ENCODE data around the gene ZWINT.

The ZWINT gene

GRCh38 chr10:56360967-56361612 lies at the start of gene ZWINT:
Gene ZWINT, minus strand, starts transcription at chr10:56361259. Its CDS starts 23 bp downstream, at chr10:56361236.
- Histone ChIP-seq H3K4me3 (ENCODE audit: low read length) (peak within 1 kb of the TSS; percentile 100), H3K9ac (ENCODE audit: low read length) (peak within 1 kb of the TSS; percentile 85), H3K27me3 (replicated peaks; ENCODE audit: control insufficient read depth, insufficient read depth, low read length) (no peaks in the 10 kb centered on the region), H3K4me1 (ENCODE audit: control insufficient read depth, insufficient read depth, low read length) (peaks cover 6% of the 10 kb centered on the region), H3K36me3 (ENCODE audit: control insufficient read depth, insufficient read depth, low read length, severe bottlenecking) (peaks cover 3% of the 10 kb centered on the region), H3K9me3 (ENCODE audit: control insufficient read depth, low read length) (no peaks in the 10 kb centered on the region)
- DNase-seq (ENCODE audit: low read depth) = peak; percentile 99

- Histone ChIP-seq H3K9ac (ENCODE audit: low read length) (no peak overlapping the region), H3K9me3 (ENCODE audit: control insufficient read depth, low read length) (no peaks in the 10 kb centered on the region), H3K4me3 (ENCODE audit: low read length) (no peak overlapping the region), H3K36me3 (ENCODE audit: control insufficient read depth, insufficient read depth, low read length, severe bottlenecking) (no peaks in the 10 kb centered on the region), H3K27me3 (replicated peaks; ENCODE audit: control insufficient read depth, insufficient read depth, low read length) (no peaks in the 10 kb centered on the region), H3K4me1 (ENCODE audit: control insufficient read depth, insufficient read depth, low read length) (no peaks in the 10 kb centered on the region)
- DNase-seq (ENCODE audit: low read depth) = peak; percentile 10
Measured at GRCh38 chr10:56383806-56384205, 22.7 kb upstream of the ZWINT start.

GRCh38 chr10:56370217-56371113 lies 9.4 kb upstream of the ZWINT start:
- Histone ChIP-seq H3K9me3 (ENCODE audit: control insufficient read depth, low read length) (peaks cover 19% of the 10 kb centered on the region), H3K27me3 (replicated peaks; ENCODE audit: control insufficient read depth, insufficient read depth, low read length) (no peaks in the 10 kb centered on the region), H3K4me1 (ENCODE audit: control insufficient read depth, insufficient read depth, low read length) (no peaks in the 10 kb centered on the region), H3K36me3 (ENCODE audit: control insufficient read depth, insufficient read depth, low read length, severe bottlenecking) (no peaks in the 10 kb centered on the region), H3K9ac (ENCODE audit: low read length) (no peak overlapping the region), H3K4me3 (ENCODE audit: low read length) (no peak overlapping the region)
- DNase-seq (ENCODE audit: low read depth) = no peak

GRCh38 chr10:56360583-56360966 lies 484 bp downstream of the ZWINT start:
- H3K4me1 ChIP-seq (ENCODE audit: control insufficient read depth, insufficient read depth, low read length) = peaks cover 6% of the 10 kb centered on the region
- peak overlapping the region; percentile 85 for H3K9ac ChIP-seq (ENCODE audit: low read length)
- H3K4me3 ChIP-seq (ENCODE audit: low read length) = peak overlapping the region; percentile 100
- H3K27me3 ChIP-seq (replicated peaks; ENCODE audit: control insufficient read depth, insufficient read depth, low read length) = no peaks in the 10 kb centered on the region
- no peak for DNase-seq (ENCODE audit: low read depth)
- no peaks in the 10 kb centered on the region for H3K9me3 ChIP-seq (ENCODE audit: control insufficient read depth, low read length)
- peaks cover 3% of the 10 kb centered on the region for H3K36me3 ChIP-seq (ENCODE audit: control insufficient read depth, insufficient read depth, low read length, severe bottlenecking)

GRCh38 chr10:56359837-56360236 lies 1.2 kb downstream of the ZWINT start:
- Histone ChIP-seq H3K27me3 (replicated peaks; ENCODE audit: control insufficient read depth, insufficient read depth, low read length) (no peaks in the 10 kb centered on the region), H3K9ac (ENCODE audit: low read length) (no peak overlapping the region), H3K4me3 (ENCODE audit: low read length) (peak overlapping the region; percentile 100), H3K36me3 (ENCODE audit: control insufficient read depth, insufficient read depth, low read length, severe bottlenecking) (peaks cover 3% of the 10 kb centered on the region), H3K4me1 (ENCODE audit: control insufficient read depth, insufficient read depth, low read length) (peaks cover 6% of the 10 kb centered on the region), H3K9me3 (ENCODE audit: control insufficient read depth, low read length) (no peaks in the 10 kb centered on the region)
- DNase-seq (ENCODE audit: low read depth) = no peak

- Histone ChIP-seq H3K9ac (ENCODE audit: low read length) (no peak overlapping the region), H3K9me3 (ENCODE audit: control insufficient read depth, low read length) (no peaks in the 10 kb centered on the region), H3K4me3 (ENCODE audit: low read length) (no peak overlapping the region), H3K4me1 (ENCODE audit: control insufficient read depth, insufficient read depth, low read length) (peaks cover 6% of the 10 kb centered on the region), H3K27me3 (replicated peaks; ENCODE audit: control insufficient read depth, insufficient read depth, low read length) (no peaks in the 10 kb centered on the region), H3K36me3 (ENCODE audit: control insufficient read depth, insufficient read depth, low read length, severe bottlenecking) (peaks cover 3% of the 10 kb centered on the region)
- no peak for DNase-seq (ENCODE audit: low read depth)
Measured at GRCh38 chr10:56357018-56357417, 4.0 kb downstream of the ZWINT start.

GRCh38 chr10:56351909-56352630 lies 9.0 kb downstream of the ZWINT start:
- H3K9ac ChIP-seq (ENCODE audit: low read length) = no peak overlapping the region
- DNase-seq (ENCODE audit: low read depth) = no peak
- H3K36me3 ChIP-seq (ENCODE audit: control insufficient read depth, insufficient read depth, low read length, severe bottlenecking) = no peaks in the 10 kb centered on the region

GRCh38 chr10:56349611-56350010 lies 11.4 kb downstream of the ZWINT start:
- H3K9ac ChIP-seq (ENCODE audit: low read length) = no peak overlapping the region
- no peaks in the 10 kb centered on the region for H3K9me3 ChIP-seq (ENCODE audit: control insufficient read depth, low read length)
- no peak for DNase-seq (ENCODE audit: low read depth)
- H3K27me3 ChIP-seq (replicated peaks; ENCODE audit: control insufficient read depth, insufficient read depth, low read length) = no peaks in the 10 kb centered on the region
- H3K4me1 ChIP-seq (ENCODE audit: control insufficient read depth, insufficient read depth, low read length) = no peaks in the 10 kb centered on the region
- no peaks in the 10 kb centered on the region for H3K36me3 ChIP-seq (ENCODE audit: control insufficient read depth, insufficient read depth, low read length, severe bottlenecking)
- H3K4me3 ChIP-seq (ENCODE audit: low read length) = no peak overlapping the region

More at GRCh38 chr10:56351909-56352630, 9.0 kb downstream of the ZWINT start:
- Histone ChIP-seq H3K27me3 (replicated peaks; ENCODE audit: control insufficient read depth, insufficient read depth, low read length) (no peaks in the 10 kb centered on the region), H3K9me3 (ENCODE audit: control insufficient read depth, low read length) (no peaks in the 10 kb centered on the region), H3K4me1 (ENCODE audit: control insufficient read depth, insufficient read depth, low read length) (no peaks in the 10 kb centered on the region), H3K4me3 (ENCODE audit: low read length) (no peak overlapping the region)

- DNase-seq (ENCODE audit: low read depth) = no peak
- Histone ChIP-seq H3K9ac (ENCODE audit: low read length) (no peak overlapping the region), H3K36me3 (ENCODE audit: control insufficient read depth, insufficient read depth, low read length, severe bottlenecking) (no peaks in the 10 kb centered on the region), H3K4me3 (ENCODE audit: low read length) (no peak overlapping the region), H3K9me3 (ENCODE audit: control insufficient read depth, low read length) (no peaks in the 10 kb centered on the region), H3K4me1 (ENCODE audit: control insufficient read depth, insufficient read depth, low read length) (no peaks in the 10 kb centered on the region), H3K27me3 (replicated peaks; ENCODE audit: control insufficient read depth, insufficient read depth, low read length) (no peaks in the 10 kb centered on the region)
Measured at GRCh38 chr10:56348101-56348500, 13.0 kb downstream of the ZWINT start.

- DNase-seq (ENCODE audit: low read depth) = no peak
- H3K36me3 ChIP-seq (ENCODE audit: control insufficient read depth, insufficient read depth, low read length, severe bottlenecking) = no peaks in the 10 kb centered on the region
- H3K27me3 ChIP-seq (replicated peaks; ENCODE audit: control insufficient read depth, insufficient read depth, low read length) = no peaks in the 10 kb centered on the region
- no peak overlapping the region for H3K9ac ChIP-seq (ENCODE audit: low read length)
- no peak overlapping the region for H3K4me3 ChIP-seq (ENCODE audit: low read length)
- no peaks in the 10 kb centered on the region for H3K9me3 ChIP-seq (ENCODE audit: control insufficient read depth, low read length)
- H3K4me1 ChIP-seq (ENCODE audit: control insufficient read depth, insufficient read depth, low read length) = no peaks in the 10 kb centered on the region
Measured at GRCh38 chr10:56346845-56347415, 14.1 kb downstream of the ZWINT start.

- Histone ChIP-seq H3K9ac (ENCODE audit: low read length) (no peak overlapping the region), H3K4me3 (ENCODE audit: low read length) (no peak overlapping the region), H3K27me3 (replicated peaks; ENCODE audit: control insufficient read depth, insufficient read depth, low read length) (no peaks in the 10 kb centered on the region), H3K36me3 (ENCODE audit: control insufficient read depth, insufficient read depth, low read length, severe bottlenecking) (no peaks in the 10 kb centered on the region), H3K9me3 (ENCODE audit: control insufficient read depth, low read length) (peaks cover 23% of the 10 kb centered on the region), H3K4me1 (ENCODE audit: control insufficient read depth, insufficient read depth, low read length) (no peaks in the 10 kb centered on the region)
- DNase-seq (ENCODE audit: low read depth) = no peak
Measured at GRCh38 chr10:56341612-56342011, 19.4 kb downstream of the ZWINT start.
